ENCODE measurements around the gene STRA6. TPM values are rescaled to one million over a fixed set of nuclear protein-coding genes. Genes with fewer than 3 reads are reported as not detected.

The STRA6 gene
- total RNA-seq, 4 donors from 2014 or later: not detected

GRCh38 chr15:74194572-74195559, 7.7 kb downstream of the STRA6 start:
- TF ChIP-seq CTCF (IDR thresholded peaks at IDR 0.05; ENCODE audit: low read depth): no peak

DNA sequence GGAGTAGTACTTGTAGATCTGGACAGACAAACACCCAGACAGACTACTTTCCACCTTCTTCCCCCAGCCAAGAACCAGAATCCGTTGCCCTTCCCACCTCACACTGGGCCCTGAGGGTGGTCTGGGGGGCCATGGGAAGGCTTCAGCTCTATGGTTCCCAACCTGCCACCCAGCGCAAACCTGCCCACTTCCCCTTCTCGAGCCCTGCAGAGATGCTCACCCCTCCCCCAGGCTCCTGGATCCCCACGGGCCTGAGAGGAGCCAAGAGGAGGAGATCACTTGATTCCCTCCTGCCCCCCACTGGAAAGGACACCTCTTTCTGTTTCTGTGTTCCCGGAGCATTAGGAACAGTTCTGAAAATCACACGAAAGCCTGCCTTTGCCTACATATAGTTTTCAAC, 8.7 kb downstream of the STRA6 start:
- no peak for TF ChIP-seq CTCF (IDR thresholded peaks at IDR 0.05; ENCODE audit: low read depth)

- no peak for TF ChIP-seq CTCF (IDR thresholded peaks at IDR 0.05; ENCODE audit: low read depth)
These were observed 9.3 kb downstream of the STRA6 start for GRCh38 chr15:74193299-74193718.

DNA sequence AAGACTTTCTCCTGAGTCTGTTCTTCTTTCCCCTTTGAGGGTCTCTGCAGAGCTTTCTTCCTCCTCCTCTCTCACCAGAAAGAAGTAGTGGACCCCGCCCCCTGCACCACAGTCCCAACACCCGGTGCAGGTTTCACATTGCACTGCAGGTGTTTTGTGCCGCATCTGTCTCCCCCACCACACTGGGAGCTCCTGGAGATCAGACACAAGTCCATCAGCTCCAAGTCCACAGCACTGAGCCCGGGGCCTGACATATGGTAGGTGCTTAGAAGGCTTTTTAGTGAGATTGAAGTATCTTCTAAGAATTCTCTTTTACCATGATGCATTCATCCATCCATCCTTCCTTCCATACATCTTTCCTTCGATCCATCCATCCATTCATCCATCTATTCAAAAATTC, 9.8 kb downstream of the STRA6 start:
- no peak for TF ChIP-seq CTCF (IDR thresholded peaks at IDR 0.05; ENCODE audit: low read depth)

- no peak for TF ChIP-seq CTCF (IDR thresholded peaks at IDR 0.05; ENCODE audit: low read depth)
These were observed 10.8 kb downstream of the STRA6 start for GRCh38 chr15:74191798-74192197.

DNA sequence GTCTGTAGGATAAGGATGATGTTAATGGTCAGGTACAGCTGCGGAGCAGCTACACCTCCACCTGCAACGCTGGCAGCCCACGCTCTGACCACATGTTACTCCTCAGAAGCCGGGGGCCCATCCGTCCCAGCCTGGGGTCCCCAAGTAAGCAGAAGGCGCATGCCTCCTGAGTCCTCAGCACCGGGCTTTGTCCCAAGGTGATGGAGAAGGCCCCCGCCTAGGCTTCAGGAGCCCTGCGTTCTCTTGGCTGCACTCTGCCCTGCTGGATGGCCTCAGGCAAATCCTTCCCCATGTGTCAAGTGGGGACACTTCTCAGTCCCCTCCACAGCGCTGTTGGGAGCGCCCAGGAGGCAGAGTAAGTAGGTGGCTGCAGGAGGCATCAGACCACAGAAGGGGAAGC, 14.4 kb downstream of the STRA6 start:
- no peak for TF ChIP-seq CTCF (IDR thresholded peaks at IDR 0.05; ENCODE audit: low read depth)

- TF ChIP-seq CTCF (IDR thresholded peaks at IDR 0.05; ENCODE audit: low read depth): no peak
These were observed 16.8 kb downstream of the STRA6 start for GRCh38 chr15:74185710-74186348.

Measured in subcutaneous adipose tissue (tissue), 4 donors.